Neural progenitor cell (in vitro differentiated cells): ENCODE measurements around the gene TSPAN2. TPM values are rescaled to one million over a fixed set of nuclear protein-coding genes. Genes with fewer than 3 reads are reported as not detected.

Experiments
- DNase-seq: peaks from one replicate; pipeline ENCODE4 v3.0.0-alpha.2; 2016; ENCODE audit warnings: low spot score
- H2AFZ ChIP-seq: fragments of 200-600 bp; sonication (generic); replicated peaks from 2 replicates; pipeline ENCODE4 v1.6.1; 2016; ENCODE audit warnings: antibody characterized with exemption
- H3F3A ChIP-seq: fragments of 200-600 bp; sonication (generic); 2 replicates; pipeline ENCODE4 v1.6.1; 2016; ENCODE audit warnings: antibody characterized with exemption, low read depth
- H3K27ac ChIP-seq: fragments of 200-600 bp; sonication (generic); 2 replicates; pipeline ENCODE4 v1.5.1; 2016; ENCODE audit warnings: mild to moderate bottlenecking
- H3K27me3 ChIP-seq: fragments of 200-600 bp; sonication (generic); 2 replicates; pipeline ENCODE4 v1.6.1; 2016; ENCODE audit warnings: mild to moderate bottlenecking, moderate library complexity
- H3K36me3 ChIP-seq: fragments of 200-600 bp; sonication (generic); 2 replicates; pipeline ENCODE4 v1.5.1; 2016
- H3K4me1 ChIP-seq: fragments of 200-600 bp; sonication (generic); 2 replicates; pipeline ENCODE4 v1.6.1; 2016; ENCODE audit warnings: mixed run types
- H3K4me2 ChIP-seq: fragments of 200-600 bp; sonication (generic); 2 replicates; pipeline ENCODE4 v1.6.1; 2016
- H3K4me3 ChIP-seq: fragments of 200-600 bp; sonication (generic); 2 replicates; pipeline ENCODE4 v1.5.1; 2016
- H3K79me2 ChIP-seq: fragments of 200-600 bp; sonication (generic); 2 replicates; pipeline ENCODE4 v1.6.1; 2016; ENCODE audit warnings: low read depth
- H3K9ac ChIP-seq: fragments of 200-600 bp; sonication (generic); 2 replicates; pipeline ENCODE4 v1.6.1; 2016
- H3K9me3 ChIP-seq: fragments of 200-600 bp; sonication (generic); 2 replicates; pipeline ENCODE4 v1.5.1; 2016; ENCODE audit warnings: low read depth
- H4K20me1 ChIP-seq: fragments of 200-600 bp; sonication (generic); 2 replicates; pipeline ENCODE4 v1.6.1; 2016; ENCODE audit warnings: low read depth
- H3K27ac Mint-ChIP-seq: 3 replicates; pipeline ENCODE4 v1.8.0; 2021; ENCODE audit warnings: mixed read lengths
- H3K27me3 Mint-ChIP-seq: 2 replicates; pipeline ENCODE4 v1.8.0; 2022; ENCODE audit warnings: low read depth, mild to moderate bottlenecking, inconsistent platforms, moderate library complexity, mixed read lengths; ENCODE audit not compliant: insufficient read depth
- H3K36me3 Mint-ChIP-seq: 3 replicates; pipeline ENCODE4 v1.8.0; 2021; ENCODE audit warnings: mixed read lengths
- H3K4me1 Mint-ChIP-seq: 3 replicates; pipeline ENCODE4 v1.8.0; 2021; ENCODE audit warnings: mixed read lengths
- H3K4me3 Mint-ChIP-seq: 3 replicates; pipeline ENCODE4 v1.8.0; 2021; ENCODE audit warnings: mild to moderate bottlenecking, moderate library complexity, mixed read lengths
- H3K9me3 Mint-ChIP-seq: 3 replicates; pipeline ENCODE4 v1.8.0; 2020; ENCODE audit warnings: mixed read lengths
- EZH2 ChIP-seq: fragments of 200-600 bp; sonication (generic); IDR thresholded peaks from 2 replicates; pipeline ENCODE4 v1.6.1; 2017; ENCODE audit warnings: antibody characterized with exemption, mild to moderate bottlenecking, moderate library complexity
- EZH2phosphoT487 ChIP-seq: fragments of 200-600 bp; sonication (generic); IDR thresholded peaks from 2 replicates; pipeline ENCODE4 v1.6.1; 2017; ENCODE audit warnings: antibody characterized with exemption
- total RNA-seq: library from RNA; depleted of rRNA; stranded (reverse); fragments of >200 nt; gene quantifications from 2 replicates; pipeline ENCODE4 v1.2.3, GENCODE V29; 2015; ENCODE audit warnings: low replicate concordance
- TF ChIP-seq, protein P1 (sequence below): fragments of 200-600 bp; sonication (generic); IDR thresholded peaks from 2 replicates; pipeline ENCODE4 v1.5.1; 2017; ENCODE audit warnings: antibody characterized with exemption, mild to moderate bottlenecking

Gene TSPAN2
- total RNA-seq, 1 donor from 2014 or later: 19.7 TPM

DNA sequence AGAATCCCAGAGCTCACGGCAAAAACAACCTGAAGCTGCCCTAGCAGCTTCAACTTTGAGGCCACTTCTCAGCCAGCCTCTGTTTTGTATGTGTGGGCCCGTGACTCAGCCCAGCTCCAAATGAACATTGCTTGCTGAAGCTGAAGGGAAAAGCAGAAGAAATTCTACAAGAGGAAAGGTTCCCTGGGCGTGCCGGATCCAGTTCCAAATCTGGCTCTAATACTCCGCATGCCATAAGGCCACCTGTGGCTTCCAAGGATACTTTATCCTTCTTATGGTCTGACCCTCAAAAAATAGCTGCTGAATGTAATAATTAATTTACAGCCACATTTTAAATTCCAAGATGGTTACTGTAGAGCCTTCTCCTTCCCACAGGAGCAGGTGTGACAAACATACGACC is 24.3 kb downstream of the TSPAN2 start:
- Mint-ChIP-seq H3K4me1 (peaks cover 5% of the 10 kb centered on the region), H3K9me3 (no peaks in the 10 kb centered on the region), H3K36me3 (no peaks in the 10 kb centered on the region), H3K27ac (no peak overlapping the region), H3K4me3 (no peak overlapping the region), H3K27me3 (peaks cover 2% of the 10 kb centered on the region)
- Histone ChIP-seq H3F3A (no peaks in the 10 kb centered on the region), H4K20me1 (no peaks in the 10 kb centered on the region), H3K4me2 (no peak overlapping the region), H3K79me2 (no peaks in the 10 kb centered on the region), H3K4me1 (peaks cover 4% of the 10 kb centered on the region), H3K27ac (no peak overlapping the region), H2AFZ (no peak overlapping the region), H3K36me3 (no peaks in the 10 kb centered on the region), H3K9me3 (no peaks in the 10 kb centered on the region), H3K27me3 (no peaks in the 10 kb centered on the region), H3K4me3 (no peak overlapping the region), H3K9ac (no peak overlapping the region)
- no peak for DNase-seq
- TF ChIP-seq EZH2phosphoT487 (no peak), EZH2 (no peak)
- TF ChIP-seq, protein P1, sequence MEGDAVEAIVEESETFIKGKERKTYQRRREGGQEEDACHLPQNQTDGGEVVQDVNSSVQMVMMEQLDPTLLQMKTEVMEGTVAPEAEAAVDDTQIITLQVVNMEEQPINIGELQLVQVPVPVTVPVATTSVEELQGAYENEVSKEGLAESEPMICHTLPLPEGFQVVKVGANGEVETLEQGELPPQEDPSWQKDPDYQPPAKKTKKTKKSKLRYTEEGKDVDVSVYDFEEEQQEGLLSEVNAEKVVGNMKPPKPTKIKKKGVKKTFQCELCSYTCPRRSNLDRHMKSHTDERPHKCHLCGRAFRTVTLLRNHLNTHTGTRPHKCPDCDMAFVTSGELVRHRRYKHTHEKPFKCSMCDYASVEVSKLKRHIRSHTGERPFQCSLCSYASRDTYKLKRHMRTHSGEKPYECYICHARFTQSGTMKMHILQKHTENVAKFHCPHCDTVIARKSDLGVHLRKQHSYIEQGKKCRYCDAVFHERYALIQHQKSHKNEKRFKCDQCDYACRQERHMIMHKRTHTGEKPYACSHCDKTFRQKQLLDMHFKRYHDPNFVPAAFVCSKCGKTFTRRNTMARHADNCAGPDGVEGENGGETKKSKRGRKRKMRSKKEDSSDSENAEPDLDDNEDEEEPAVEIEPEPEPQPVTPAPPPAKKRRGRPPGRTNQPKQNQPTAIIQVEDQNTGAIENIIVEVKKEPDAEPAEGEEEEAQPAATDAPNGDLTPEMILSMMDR: no peak

DNA sequence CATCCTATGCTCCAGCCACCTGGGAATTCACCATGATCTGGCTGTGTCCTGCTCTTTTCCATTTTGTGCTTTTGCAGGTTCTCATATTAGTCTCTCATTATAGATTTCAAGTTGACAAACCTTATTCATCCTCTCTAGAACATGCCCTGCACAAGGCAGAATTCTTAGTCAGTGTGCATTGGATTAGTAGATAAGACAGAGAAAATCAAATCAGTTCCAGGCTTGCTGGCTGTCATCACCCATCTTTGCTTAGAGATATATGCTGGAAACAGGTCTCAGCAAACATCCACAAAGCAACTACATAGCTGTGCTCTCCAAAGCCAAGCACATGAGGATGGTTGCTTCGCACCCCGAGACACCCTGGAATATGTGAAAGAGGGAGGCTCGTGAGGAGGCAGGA is 24.8 kb downstream of the TSPAN2 start:
- no peaks in the 10 kb centered on the region for H4K20me1 ChIP-seq
- no peaks in the 10 kb centered on the region for H3F3A ChIP-seq
- Mint-ChIP-seq H3K4me1 (no peaks in the 10 kb centered on the region), H3K27ac (no peak overlapping the region), H3K4me3 (no peak overlapping the region), H3K36me3 (no peaks in the 10 kb centered on the region), H3K9me3 (no peaks in the 10 kb centered on the region), H3K27me3 (peaks cover 2% of the 10 kb centered on the region)
- H3K27me3 ChIP-seq: no peaks in the 10 kb centered on the region
- no peak overlapping the region for H3K27ac ChIP-seq
- no peak overlapping the region for H2AFZ ChIP-seq
- TF ChIP-seq EZH2phosphoT487 (no peak), EZH2 (no peak)
- TF ChIP-seq, protein P1: no peak
- DNase-seq: no peak
- H3K4me3 ChIP-seq: no peak overlapping the region
- H3K4me2 ChIP-seq: no peak overlapping the region
- no peak overlapping the region for H3K9ac ChIP-seq
- no peaks in the 10 kb centered on the region for H3K79me2 ChIP-seq
- H3K36me3 ChIP-seq: no peaks in the 10 kb centered on the region
- no peaks in the 10 kb centered on the region for H3K9me3 ChIP-seq
- H3K4me1 ChIP-seq: no peaks in the 10 kb centered on the region

DNA sequence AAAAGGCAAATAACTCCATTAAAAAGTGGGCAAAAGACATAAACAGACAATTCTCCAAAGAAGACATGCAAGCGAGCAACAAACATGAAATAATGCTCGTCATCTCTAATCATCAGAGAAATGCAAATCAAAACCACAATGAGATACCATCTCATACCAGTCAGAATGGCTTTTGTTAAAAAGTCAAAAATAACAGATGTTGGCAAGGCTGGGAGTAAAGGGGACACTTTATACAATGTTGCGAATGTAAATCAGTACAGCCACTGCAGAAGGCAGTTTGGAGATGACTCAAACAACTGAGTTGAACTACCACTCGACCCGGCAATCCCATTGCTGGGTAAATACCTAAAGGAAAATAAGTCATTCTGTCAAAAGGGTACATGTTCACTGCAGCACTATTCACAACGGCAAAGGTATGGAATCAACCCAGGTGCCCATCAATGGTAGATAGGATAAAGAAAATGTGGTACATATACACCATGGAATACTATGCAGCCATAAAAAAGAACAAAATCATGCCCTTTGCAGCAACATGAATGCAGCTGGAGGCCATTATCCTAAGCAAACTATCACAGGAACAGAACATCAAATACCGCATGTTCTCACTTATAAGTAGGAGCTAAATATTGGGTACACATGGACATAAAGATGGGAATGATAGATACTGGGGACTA is 25.9 kb downstream of the TSPAN2 start:
- Mint-ChIP-seq H3K4me3 (no peak overlapping the region), H3K27ac (no peak overlapping the region)
- no peak overlapping the region for H2AFZ ChIP-seq

More for the DNA sequence above, 25.9 kb downstream of the TSPAN2 start:
- Mint-ChIP-seq H3K36me3 (no peaks in the 10 kb centered on the region), H3K9me3 (no peaks in the 10 kb centered on the region), H3K27me3 (peaks cover 2% of the 10 kb centered on the region), H3K4me1 (no peaks in the 10 kb centered on the region)
- Histone ChIP-seq H3K27me3 (no peaks in the 10 kb centered on the region), H3K9ac (no peak overlapping the region), H3K27ac (no peak overlapping the region), H3K36me3 (no peaks in the 10 kb centered on the region), H3K4me2 (no peak overlapping the region), H3F3A (no peaks in the 10 kb centered on the region), H3K4me3 (no peak overlapping the region), H4K20me1 (no peaks in the 10 kb centered on the region), H3K4me1 (peaks cover under 1% of the 10 kb centered on the region), H3K9me3 (no peaks in the 10 kb centered on the region), H3K79me2 (no peaks in the 10 kb centered on the region)
- TF ChIP-seq EZH2 (no peak), EZH2phosphoT487 (no peak)
- TF ChIP-seq, protein P1: no peak
- DNase-seq: no peak
